Activated CD8-positive, alpha-beta memory T cell treated with anti-CD3 and anti-CD28 coated beads, Interleukin-2, amount 50 U/mL, for 48 hours (primary cell): ENCODE data around the gene CNIH4.
"Not testable (repeated sequence)": the region's sequence is repeated elsewhere in the genome, so short reads cannot be mapped to it uniquely, and the experiment has no call there.

Source experiments
- DNase-seq: peaks from one replicate; pipeline ENCODE4 v3.0.0-alpha.2; 2020

CNIH4 gene

DNA sequence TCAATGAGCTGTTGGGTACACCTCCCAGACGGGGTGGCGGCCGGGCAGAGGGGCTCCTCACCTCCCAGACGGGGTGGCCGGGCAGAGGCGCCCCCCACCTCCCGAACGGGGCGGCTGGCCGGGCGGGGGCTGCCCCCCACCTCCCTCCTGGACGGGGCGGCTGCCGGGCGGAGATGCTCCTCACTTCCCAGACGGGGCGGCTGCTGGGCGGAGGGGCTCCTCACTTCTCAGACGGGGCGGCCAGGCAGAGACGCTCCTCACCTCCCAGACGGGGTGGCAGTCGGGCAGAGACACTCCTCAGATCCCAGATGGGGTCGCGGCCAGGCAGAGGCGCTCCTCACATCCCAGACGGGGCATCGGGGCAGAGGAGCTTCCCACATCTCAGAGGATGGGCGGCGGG lies 7.0 kb upstream of the CNIH4 start:
- not testable (repeated sequence) for DNase-seq

DNA sequence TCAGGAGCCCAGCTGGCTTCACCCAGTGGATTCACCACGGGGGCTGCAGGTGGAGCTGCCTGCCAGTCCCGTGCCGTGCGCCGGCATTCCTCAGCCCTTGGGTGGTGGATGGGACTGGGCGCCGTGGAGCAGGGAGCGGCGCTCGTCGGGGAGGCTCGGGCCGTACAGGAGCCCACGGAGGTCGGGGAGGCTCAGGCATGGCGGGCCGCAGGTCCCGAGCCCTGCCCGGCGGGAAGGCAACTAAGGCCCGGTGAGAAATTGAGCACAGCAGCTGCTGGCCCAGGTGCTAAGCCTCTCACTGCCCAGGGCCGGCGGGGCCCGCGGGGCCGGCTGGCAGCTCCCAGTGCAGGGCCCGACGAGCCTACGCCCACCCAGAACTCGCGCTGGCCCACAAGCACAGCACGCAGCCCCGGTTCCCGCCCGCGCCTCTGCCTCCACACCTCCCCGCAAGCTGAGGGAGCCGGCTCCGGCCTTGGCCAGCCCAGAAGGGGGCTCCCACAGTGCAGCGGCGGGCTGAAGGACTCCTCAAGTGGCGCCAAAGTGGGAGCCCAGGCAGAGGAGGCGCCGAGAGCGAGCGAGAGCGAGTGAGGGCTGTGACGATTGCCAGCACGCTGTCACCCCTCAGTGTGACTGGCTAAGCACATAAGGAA lies 4.1 kb upstream of the CNIH4 start:
- not testable (repeated sequence) for DNase-seq

DNA sequence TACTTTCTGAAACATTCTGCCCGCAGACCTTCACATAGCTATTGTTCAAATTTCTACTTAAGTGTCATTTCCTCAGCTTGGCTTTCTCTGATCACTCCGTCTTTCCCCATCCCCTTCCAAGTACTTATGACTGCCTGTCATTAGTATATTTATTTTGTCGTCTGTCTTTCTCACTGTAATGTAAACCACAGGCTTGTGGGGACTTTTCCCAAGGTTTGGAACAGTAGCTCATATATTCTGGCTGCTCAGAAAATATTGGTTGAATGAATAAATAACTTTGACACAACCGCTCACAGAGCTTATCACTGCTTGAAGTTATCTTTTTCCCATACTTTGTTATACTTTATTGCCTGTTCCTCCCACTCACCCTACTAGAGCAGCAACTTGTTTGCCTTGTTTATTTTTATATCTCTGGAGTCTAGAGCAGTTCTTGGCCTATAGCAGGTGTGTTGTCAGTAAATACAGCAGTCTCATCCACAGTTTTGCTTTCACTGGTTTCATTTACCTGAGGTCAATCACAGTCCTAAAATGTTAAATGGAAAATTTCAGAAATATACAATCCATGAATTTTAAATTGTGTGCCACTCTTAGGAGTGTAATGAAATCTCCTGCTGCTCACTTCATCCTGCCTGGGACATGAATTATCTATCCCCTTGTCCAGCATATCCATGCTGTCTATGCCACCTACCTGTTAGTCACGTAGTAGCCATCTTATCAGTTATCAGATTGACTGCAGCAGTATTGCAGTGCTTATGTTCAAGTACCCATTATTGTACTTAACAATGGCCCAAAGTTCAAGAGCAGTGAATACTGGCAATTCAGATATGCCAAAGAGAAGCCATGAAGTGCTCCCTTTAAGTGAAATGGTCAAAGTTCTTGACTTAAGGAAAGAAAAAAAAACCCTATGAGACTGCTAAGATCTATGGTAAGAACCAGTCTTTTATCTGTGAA lies 2.4 kb upstream of the CNIH4 start:
- no peak for DNase-seq

DNA sequence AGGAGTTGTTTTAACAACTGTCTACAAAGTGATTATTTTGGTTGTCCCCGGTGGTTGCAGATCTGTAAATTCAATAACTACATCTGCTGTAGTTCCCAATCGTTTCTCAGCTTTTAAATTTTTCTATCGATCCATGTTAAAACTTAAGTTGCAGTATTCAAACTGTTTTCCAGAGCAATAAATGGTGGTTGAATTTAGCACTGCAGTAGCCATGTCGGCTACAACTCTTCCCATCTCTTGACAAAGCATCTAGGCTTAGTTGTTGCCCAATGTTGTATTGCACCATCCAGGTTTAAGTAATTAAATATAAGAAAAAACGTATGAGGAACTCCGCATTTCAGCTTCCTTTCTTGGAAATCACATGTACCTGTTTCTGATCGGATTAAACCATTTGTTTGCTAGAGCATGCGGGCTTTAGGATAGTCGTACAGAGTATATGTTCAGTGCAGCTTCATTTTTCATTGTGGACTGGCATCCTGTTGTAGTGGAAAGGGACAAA lies 996 bp downstream of the CNIH4 start:
- DNase-seq, result no peak

DNA sequence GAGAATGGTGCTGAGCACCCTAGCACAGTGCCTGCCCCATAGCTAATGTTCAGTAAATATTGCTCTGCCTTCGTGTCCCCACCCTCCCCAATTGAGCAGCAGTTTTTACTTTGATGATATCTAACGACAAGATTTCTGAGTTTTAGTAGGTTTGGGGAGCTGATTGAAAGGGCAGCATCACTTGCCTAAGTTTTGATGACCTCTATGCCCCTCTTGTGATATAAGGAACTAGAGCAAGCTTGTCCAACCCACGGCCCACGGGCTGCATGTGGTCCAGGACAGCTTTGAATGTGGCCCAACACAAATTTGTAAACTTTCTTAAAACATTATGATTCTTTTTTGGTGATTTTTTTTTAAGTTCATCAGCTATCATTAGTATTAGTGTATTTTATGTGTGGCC lies 1.6 kb downstream of the CNIH4 start:
- no peak for DNase-seq

DNA sequence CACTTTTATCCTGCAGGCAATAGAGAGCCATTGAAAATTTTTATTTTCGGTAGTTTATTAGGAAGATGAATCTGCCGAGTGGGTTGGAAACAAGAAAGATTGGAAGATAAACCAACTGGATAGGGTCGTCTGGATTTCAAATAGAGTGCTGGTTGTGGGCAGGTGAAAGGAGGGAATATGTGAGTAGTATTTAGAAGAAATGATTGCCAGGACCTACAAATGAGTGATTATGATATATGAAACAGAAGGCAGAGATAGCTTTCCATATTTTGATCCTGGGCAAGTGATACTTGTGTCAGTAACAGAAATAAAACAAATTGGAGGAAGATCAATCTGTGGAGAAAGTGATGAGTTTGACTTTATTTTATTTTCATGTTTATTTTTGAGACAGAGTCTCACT lies 2.5 kb downstream of the CNIH4 start:
- no peak for DNase-seq

DNA sequence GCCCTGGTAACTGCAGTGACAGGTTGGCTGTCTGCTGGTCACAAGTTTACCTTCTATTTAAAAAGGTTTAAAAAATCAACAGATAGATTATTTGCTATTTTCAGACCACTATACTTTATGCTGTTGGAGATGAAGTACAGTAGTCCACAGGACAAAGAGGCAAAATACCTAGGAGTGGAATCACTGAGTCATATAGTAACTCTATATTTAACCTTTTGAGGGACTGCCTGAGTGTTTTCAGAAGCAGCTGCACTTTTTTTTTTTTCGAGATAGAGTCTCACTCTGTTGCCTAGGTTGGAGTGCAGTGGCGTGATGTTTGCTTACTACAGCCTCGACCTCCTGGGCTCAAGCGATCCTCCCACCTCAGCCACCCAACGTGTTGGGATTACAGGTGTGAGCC lies 11.7 kb downstream of the CNIH4 start:
- DNase-seq, result no peak

DNA sequence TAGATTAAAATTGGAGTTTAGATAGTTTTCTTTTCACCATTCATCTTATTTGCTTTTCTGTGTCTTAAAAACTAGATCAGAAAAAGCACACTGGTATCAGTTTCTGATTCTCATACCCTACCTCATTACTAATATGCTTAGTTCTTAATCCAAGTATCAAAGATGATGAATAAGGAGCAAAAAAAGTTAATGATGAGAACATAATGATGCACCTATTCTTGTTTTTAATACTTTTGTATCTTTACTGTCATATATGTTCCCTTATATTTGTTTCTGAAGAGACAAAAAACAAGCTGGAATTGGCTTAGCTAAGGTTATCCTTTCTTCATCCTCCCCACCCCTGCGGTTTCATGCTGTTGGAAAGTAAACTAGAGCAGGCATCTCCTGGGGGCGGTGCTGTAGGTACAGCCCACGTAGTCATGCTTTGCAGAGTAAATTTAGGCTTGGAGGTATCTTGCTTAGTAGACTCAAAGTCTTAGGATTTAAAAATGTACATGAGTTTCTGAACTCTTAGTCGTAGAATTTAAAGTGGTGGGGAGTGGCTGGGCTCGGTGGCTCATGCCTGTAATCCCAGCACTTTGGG lies 16.4 kb downstream of the CNIH4 start:
- no peak for DNase-seq

DNA sequence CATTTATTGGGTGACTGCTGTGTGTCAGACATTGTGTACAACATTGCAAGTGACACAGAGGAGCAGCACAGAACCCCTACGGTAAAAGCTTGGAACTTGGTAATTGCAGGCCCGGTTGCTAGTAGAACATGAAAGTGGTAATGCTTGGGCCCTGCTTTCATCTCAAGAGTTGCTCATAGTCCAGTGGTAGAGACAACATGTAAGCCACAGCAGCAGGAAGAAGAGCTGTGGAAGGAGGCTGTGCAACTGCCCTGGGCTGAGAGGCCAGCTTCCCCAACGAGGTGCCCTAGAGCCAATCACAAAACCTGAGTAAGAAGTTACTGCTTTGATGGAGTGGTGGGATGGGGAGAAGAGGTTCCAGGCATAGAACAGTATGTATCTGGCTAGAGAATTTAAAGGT lies 18.4 kb downstream of the CNIH4 start:
- DNase-seq, result no peak

DNA sequence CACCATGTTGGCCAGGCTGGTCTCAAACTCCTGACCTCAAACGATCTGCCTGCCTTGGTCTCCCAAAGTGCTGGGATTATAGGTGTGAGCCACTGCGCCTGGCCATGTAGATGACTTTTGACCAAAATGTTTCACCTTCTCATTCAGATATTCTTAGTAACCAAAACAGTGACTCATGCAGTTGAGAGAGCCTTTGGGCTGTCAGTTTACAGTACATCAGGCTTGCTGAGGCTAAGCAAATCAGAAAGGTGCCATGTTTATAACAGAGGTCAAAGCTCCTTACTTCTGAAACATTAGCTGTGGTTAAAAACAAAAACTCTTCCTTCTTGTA lies 21.0 kb downstream of the CNIH4 start:
- peak; percentile 60 for DNase-seq

DNA sequence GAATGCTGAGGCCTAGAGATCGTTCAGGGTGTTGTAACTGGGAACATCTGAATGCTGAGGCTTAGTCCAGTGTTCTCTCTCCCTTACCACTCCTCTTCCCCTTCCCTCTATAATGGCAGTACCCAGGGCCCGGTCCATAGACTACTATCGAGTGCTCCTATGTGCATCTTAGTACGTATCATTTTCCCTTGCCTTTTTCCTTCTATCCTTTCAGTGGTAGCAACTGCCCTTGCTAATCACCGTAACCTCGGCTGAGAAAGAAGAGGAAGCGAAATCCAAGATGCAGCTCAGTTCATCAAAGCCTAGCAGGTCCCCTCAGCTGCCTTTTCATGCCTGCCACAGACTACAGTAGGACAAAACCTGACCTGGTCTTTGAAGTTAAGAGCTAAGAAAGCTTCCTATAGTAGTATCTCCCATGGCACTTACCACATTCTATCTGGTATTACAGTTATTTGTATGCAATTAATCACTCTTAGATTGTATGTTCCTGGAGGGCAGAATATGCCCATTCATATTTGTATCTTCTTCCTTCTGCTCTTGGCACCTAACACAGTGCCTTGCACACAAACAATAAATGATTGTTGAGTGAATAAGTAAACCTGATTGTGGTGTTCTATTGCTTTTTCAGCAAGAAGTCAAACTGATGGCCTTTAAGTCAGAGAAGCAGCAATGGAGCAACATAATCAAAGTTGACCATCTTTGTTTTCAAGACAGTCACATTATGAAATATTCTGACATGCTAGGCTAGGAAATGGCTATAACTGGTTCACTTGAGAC lies 22.4 kb downstream of the CNIH4 start:
- no peak for DNase-seq

DNA sequence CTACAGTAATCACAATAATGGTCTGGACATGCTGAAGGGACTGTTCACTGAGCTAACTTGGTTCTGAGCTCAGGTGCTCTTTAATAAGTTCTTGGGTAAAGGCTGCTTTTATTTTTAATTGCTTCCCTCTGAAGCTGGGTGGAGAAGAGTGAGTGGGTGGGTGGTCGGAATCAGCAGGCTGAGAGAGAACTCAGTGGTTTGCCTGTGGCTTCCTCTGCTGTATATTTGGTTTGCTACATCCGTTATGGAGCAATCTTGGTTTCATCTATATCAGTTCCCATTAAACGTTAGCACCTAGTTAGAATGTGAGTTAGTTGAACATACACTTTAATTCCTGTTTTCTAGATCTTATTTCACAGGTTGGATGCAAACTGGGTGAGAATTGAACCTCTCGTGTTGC lies 23.3 kb downstream of the CNIH4 start:
- DNase-seq, result peak; percentile 63

DNA sequence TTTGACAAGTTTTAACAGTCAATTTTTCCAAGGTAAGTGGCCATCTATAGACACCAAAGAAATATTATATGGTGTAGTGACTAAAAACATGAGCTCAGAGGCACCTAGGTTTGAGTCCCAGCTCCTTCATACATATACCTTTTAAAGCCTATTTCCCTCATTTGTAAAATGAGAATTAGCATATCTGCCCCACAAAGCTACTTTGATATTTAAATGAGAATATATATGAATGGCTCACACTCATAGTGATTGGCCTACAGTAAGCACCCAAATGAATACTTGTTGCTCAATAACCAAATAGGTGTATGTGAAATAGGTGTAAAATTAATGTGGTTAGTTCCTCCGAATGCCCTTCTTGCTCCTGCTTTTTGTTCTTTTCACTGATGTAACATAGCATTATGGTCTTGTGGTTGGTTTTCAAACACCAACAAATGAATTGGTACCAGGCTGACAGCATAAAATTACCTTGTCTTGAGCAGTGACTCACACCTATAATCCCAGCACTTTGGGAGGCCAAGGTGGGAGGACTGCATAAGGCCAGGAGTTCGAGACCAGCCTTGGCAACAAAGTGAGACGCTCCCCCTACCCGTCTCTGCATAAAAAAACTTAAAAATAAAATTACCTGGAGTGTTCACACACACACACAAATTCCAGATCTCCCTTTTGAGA lies 25.3 kb downstream of the CNIH4 start:
- no peak for DNase-seq

DNA sequence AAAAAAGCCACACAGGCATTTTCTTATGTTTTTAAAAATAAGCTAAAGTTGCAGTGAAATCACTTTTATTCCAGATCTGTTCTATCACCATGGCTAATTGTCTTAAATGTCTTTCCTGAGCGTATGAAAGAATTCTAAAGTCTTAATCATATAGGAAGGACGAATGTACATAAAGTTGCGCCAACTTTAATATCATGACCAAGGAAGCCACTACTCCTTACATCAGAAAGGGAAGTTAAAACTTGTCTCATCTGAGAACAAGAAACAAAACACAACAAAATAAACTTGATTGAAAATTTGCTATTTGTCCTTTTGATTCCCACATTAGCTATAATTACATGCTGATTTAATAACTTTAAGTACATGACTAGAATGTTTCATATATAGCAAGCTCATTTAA lies 26.5 kb downstream of the CNIH4 start:
- DNase-seq, result no peak

DNA sequence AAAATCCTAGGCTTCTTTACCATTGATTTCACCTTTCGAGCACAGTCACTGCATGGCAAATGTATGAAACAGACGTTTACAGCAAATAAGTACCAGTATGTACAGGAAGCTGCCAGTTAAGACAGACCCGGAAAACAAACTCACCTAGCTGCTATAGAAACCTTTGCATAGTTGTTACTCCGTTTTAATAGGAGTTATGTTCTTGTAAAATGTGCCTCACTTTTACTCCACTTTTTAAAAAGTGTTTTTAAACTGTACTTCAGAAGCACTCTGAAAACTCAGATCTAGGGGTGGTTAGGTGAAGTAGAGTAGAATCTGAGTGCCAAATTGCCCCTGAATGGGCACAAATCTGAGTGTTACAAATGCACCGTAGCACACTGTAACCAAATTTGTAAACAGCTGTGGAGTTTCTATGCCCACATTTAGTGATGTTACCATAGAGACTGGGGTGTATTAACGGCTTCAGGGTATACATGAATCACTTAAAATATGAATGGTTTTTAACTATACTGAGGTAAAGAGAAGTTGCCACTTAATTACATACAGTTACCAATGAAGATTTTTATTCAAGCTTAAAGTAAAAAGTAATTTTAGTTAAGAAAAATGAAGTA lies 30.7 kb downstream of the CNIH4 start:
- DNase-seq, result no peak

DNA sequence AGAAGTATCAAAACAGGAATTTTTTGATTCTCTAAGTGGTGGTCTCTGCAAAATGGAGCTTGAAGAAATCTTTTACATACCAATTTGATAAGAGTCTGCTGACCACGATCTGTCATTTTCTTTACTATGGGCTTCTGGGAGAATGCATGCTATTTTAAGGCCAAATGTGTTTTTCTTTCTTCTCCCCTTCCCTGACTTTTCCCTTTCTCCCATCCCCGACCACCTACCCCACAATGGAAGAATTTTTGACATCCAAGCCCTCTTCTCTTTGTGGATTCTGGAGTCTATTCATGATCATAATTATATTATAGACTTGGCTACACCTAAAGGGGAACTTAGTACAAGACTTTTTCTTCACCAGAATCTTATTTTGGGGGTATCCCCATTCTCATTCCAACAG lies 31.3 kb downstream of the CNIH4 start:
- no peak for DNase-seq

DNA sequence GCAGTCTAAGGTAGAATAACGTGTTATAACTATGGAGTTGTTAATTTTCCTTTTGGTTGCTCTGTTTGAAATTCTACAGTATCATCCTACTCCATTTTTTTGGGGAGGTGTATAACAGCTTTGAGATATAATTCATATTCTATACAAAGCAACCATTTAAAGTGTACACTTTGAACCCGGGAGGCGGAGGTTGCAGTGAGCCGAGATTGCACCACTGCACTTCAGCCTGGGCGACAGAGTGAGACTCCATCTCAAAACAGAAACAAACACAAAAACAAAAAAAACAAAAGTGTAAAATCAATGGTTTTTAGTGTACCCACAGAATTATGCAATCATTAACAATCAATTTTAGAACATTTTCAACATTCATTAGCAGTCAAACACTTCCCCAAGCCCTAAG lies 33.8 kb downstream of the CNIH4 start:
- no peak for DNase-seq

DNA sequence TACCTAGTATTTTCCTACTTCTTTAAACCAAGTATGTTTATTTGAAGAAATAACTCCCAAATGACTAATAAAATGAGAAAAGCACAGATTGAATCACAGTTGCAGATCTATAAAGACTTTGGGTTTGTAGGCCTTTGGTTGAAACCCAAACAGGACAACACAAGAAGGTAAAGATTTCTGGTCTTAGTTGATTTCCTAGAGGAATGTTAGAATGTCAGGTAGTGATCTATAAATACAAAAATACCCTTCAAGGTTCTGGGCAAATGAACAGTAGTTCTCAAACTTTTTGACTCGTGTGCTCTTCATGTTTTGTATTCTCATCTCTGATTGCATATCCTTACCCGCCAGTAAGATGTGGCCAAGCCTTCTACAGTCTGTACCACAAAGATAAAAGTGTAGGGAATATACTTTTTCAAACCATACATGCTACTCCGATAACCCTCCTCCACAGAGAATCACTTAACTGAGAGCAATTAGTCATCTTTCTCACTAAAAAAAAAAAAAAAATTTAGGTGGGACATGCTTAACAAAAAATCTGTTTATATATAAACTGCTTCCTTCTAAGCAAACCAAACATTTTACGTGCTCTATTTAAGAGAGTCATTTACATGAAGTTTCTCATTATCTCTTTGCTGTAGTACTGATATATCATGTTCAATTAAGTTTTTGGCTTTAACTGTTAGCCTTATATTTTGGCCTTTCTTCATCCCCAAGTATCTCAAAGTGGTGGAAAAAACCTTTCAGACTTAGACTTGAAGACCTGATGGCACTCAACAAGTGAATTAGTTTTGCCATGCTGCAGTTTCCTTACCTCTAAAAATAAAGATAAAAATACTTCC lies 36.0 kb downstream of the CNIH4 start:
- DNase-seq, result no peak

DNA sequence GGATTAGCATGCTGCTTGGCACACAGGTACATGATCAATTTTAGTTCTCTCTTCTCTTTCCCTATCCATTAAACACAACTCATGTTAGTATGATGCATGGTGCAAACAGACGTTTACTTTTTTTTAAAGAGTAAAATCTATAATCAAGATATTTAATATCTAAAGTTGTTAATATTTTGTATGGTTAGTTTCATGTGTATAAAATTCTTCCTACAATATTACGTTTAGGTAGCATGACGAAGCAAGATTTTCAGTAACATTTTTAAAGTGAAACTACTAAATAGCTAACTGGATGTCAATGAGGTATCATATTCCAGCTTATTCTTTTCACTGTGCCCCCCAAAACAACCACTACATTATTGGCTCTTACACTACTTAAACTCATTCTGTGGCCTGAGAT lies 36.6 kb downstream of the CNIH4 start:
- DNase-seq, result no peak

DNA sequence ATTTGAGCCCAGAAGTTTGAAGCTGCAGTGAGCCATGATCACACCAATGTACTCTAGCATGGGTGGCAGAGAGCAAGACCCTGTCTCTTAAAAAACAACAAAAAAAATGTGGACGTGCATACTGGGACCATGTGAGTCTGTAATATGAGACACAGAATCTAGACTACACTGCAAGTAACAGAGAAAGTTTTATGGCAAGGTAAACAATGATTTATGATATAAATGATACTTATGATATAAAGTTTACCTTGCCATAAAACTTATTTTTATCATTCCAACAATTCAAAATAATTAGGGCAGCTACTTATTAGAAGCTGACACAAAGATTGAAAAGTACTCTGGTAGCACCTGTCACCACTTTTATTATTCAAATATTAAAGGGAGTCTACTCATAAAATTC lies 43.2 kb downstream of the CNIH4 start:
- DNase-seq, result no peak

DNA sequence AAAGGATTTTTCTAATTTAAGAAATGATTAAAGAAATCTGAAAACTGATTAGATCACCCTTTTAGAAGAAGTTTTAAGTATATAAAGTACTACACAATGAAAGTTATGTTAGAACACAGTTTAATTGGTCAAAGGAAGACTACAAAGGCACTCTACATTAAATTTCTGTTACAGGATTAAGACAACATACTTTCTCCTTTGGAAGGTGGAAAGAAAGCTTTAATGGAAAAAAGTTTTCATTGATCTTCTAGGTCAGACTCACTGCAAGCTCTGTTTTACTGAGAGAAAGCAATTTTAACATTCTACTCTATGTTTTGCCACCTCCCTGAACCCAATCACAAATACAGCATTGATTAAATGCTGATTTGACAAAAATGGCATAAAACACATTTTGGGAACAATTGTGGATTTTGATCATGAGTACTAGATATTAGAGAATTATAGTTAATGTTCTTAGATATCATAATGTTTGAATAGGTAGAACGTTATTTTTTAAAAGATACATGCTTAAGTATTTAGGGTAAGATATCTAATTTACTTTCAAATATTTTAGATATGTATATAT lies 45.9 kb downstream of the CNIH4 start:
- DNase-seq, result no peak
